Endodermal cell (in vitro differentiated cells): ENCODE results near the gene ZNF765. TPM values are rescaled to one million over a fixed set of nuclear protein-coding genes. Genes with fewer than 3 reads are reported as not detected.
A peak's percentile ranks its signal among the peaks of the same experiment; 100 is the strongest.

Experiments
- DNase-seq: peaks from one replicate; pipeline ENCODE4 v3.0.0-alpha.2; 2017
- H3K27ac ChIP-seq: 2 replicates; pipeline ENCODE4 v1.5.1; 2013; ENCODE audit warnings: mild to moderate bottlenecking, low read depth, low read length, moderate library complexity
- H3K27me3 ChIP-seq: 2 replicates; pipeline ENCODE4 v1.6.1; 2013; ENCODE audit warnings: mild to moderate bottlenecking, low read length, moderate library complexity; ENCODE audit not compliant: insufficient read depth, control insufficient read depth, poor library complexity, severe bottlenecking
- H3K36me3 ChIP-seq: 2 replicates; pipeline ENCODE4 v1.7.0; 2013; ENCODE audit warnings: mild to moderate bottlenecking, low read length, moderate library complexity; ENCODE audit not compliant: control insufficient read depth, insufficient read depth
- H3K4me1 ChIP-seq: one replicate; pipeline ENCODE4 v1.7.0; 2013; ENCODE audit warnings: low read length; ENCODE audit not compliant: control insufficient read depth, insufficient read depth
- H3K4me3 ChIP-seq: 2 replicates; pipeline ENCODE4 v1.5.1; 2013; ENCODE audit warnings: mild to moderate bottlenecking, low read length, moderate library complexity
- H3K9ac ChIP-seq: 2 replicates; pipeline ENCODE4 v1.6.1; 2013; ENCODE audit warnings: mild to moderate bottlenecking, low read length, moderate library complexity; ENCODE audit not compliant: poor library complexity, severe bottlenecking; ENCODE audit errors: extremely low read depth
- H3K9me3 ChIP-seq: 2 replicates; pipeline ENCODE4 v1.6.1; 2013; ENCODE audit warnings: mild to moderate bottlenecking, low read length, moderate library complexity; ENCODE audit not compliant: control insufficient read depth
- H3K27ac Mint-ChIP-seq: 2 replicates; pipeline ENCODE4 v1.8.0; 2020; ENCODE audit warnings: mixed read lengths
- H3K27me3 Mint-ChIP-seq: 2 replicates; pipeline ENCODE4 v1.8.0; 2021; ENCODE audit warnings: mild to moderate bottlenecking, mixed read lengths; ENCODE audit not compliant: insufficient read depth
- H3K36me3 Mint-ChIP-seq: 2 replicates; pipeline ENCODE4 v1.8.0; 2020; ENCODE audit warnings: low read depth, mixed read lengths
- H3K4me1 Mint-ChIP-seq: 2 replicates; pipeline ENCODE4 v1.8.0; 2020; ENCODE audit warnings: mixed read lengths
- H3K4me3 Mint-ChIP-seq: 2 replicates; pipeline ENCODE4 v1.8.0; 2020; ENCODE audit warnings: mild to moderate bottlenecking, moderate library complexity, mixed read lengths
- H3K9me3 Mint-ChIP-seq: 2 replicates; pipeline ENCODE4 v1.8.0; 2020; ENCODE audit warnings: mild to moderate bottlenecking, mixed read lengths
- WGBS, 2 experiments: methylation state at CpG; one replicate each; pipeline versions ENCODE4 v1.1.5 to v1.1.7; 2013; ENCODE audit warnings: missing lambda C conversion rate in 2 of 2, mixed read lengths in 1 of 2; ENCODE audit not compliant: insufficient coverage in 1 of 2, insufficient read length in 1 of 2; 5-methylcytosine and 5-hydroxymethylcytosine counted together
- long read RNA-seq, 4 experiments: library from polyadenylated mRNA in 2 of 4; library from RNA in 1 of 4; library from capped mRNA in 1 of 4; stranded (forward) in 3 of 4; unstranded in 1 of 4; transcript quantifications; one replicate each; pipeline ENCODE4 v2.0.0, GENCODE V29; 2020 to 2021; ENCODE audit warnings: inconsistent platforms in 1 of 4
- polyA plus RNA-seq, 2 experiments: library from polyadenylated mRNA; stranded (reverse); fragments of 50-300 nt; gene quantifications; one replicate each; pipeline ENCODE4 v1.2.3, GENCODE V29; 2013
- total RNA-seq, 2 donors: library from RNA; stranded (reverse); fragmentation: NEBNext Ultra II Directional in 1 of 2; extraction: Animal tissue kit (Norgen Biotek cat#: 25700) in 1 of 2; gene quantifications; 2 replicates in 1 of 2; 3 replicates in 1 of 2; pipeline ENCODE4 v1.2.1, GENCODE V29; 2021
- TF ChIP-seq, protein P1 (sequence below): fragments of 200-600 bp; sonication (generic); conservative IDR thresholded peaks from 2 replicates; pipeline ENCODE4 v1.5.0; 2021; ENCODE audit warnings: antibody characterized with exemption, mild to moderate bottlenecking

Gene ZNF765
- 10 to 100 TPM; 30.1 to 35.9 TPM for total RNA-seq
- polyA plus RNA-seq (2013, experiment 1 of 2) = 9.0 TPM
- polyA plus RNA-seq (2013, experiment 2 of 2) = 10.7 TPM
- long read RNA-seq, experiment 1, full-length matches to known transcripts = 1 of 8 reads
- long read RNA-seq, experiment 1, partial matches to known transcripts = 0 of 8 reads
- long read RNA-seq, experiment 1, other reads (novel, unspliced or antisense) = 7 of 8 reads
- long read RNA-seq, experiment 2, full-length matches to known transcripts = 19 of 158 reads
- long read RNA-seq, experiment 2, partial matches to known transcripts = 10 of 158 reads
- long read RNA-seq, experiment 2, other reads (novel, unspliced or antisense) = 129 of 158 reads
- long read RNA-seq, experiment 3, full-length matches to known transcripts = 65 of 235 reads
- long read RNA-seq, experiment 3, partial matches to known transcripts = 35 of 235 reads
- long read RNA-seq, experiment 3, other reads (novel, unspliced or antisense) = 135 of 235 reads
- long read RNA-seq, experiment 4, full-length matches to known transcripts = 5 of 9 reads
- long read RNA-seq, experiment 4, partial matches to known transcripts = 4 of 9 reads
- long read RNA-seq, experiment 4, other reads (novel, unspliced or antisense) = 0 of 9 reads

GRCh38 chr19:53394974-53395839 is at the start of gene ZNF765:
Gene ZNF765, plus strand, starts transcription at chr19:53395149. Its CDS starts 2,867 bp downstream, at chr19:53398016.
- Histone ChIP-seq H3K4me1 (no peaks in the 10 kb centered on the region), H3K27ac (peak within 1 kb of the TSS; percentile 86), H3K9me3 (peaks cover 11% of the 10 kb centered on the region), H3K9ac (peak within 1 kb of the TSS; percentile 75), H3K27me3 (no peaks in the 10 kb centered on the region), H3K36me3 (peaks cover 22% of the 10 kb centered on the region), H3K4me3 (peak within 1 kb of the TSS; percentile 96)
- DNase-seq = peak; percentile 98
- H3K4me1 Mint-ChIP-seq = peaks cover 22% of the 10 kb centered on the region
- H3K27me3 Mint-ChIP-seq = no peaks in the 10 kb centered on the region
- WGBS, 2 experiments = 0% methylated on average over 18 to 58 of the region's 58 CpGs
- peaks cover 10% of the 10 kb centered on the region for H3K9me3 Mint-ChIP-seq
- H3K4me3 Mint-ChIP-seq = peak within 1 kb of the TSS; percentile 98
- H3K36me3 Mint-ChIP-seq = peaks cover 20% of the 10 kb centered on the region
- peak within 1 kb of the TSS; percentile 97 for H3K27ac Mint-ChIP-seq
- TF ChIP-seq, protein P1, sequence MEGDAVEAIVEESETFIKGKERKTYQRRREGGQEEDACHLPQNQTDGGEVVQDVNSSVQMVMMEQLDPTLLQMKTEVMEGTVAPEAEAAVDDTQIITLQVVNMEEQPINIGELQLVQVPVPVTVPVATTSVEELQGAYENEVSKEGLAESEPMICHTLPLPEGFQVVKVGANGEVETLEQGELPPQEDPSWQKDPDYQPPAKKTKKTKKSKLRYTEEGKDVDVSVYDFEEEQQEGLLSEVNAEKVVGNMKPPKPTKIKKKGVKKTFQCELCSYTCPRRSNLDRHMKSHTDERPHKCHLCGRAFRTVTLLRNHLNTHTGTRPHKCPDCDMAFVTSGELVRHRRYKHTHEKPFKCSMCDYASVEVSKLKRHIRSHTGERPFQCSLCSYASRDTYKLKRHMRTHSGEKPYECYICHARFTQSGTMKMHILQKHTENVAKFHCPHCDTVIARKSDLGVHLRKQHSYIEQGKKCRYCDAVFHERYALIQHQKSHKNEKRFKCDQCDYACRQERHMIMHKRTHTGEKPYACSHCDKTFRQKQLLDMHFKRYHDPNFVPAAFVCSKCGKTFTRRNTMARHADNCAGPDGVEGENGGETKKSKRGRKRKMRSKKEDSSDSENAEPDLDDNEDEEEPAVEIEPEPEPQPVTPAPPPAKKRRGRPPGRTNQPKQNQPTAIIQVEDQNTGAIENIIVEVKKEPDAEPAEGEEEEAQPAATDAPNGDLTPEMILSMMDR = peak; percentile 71

DNA sequence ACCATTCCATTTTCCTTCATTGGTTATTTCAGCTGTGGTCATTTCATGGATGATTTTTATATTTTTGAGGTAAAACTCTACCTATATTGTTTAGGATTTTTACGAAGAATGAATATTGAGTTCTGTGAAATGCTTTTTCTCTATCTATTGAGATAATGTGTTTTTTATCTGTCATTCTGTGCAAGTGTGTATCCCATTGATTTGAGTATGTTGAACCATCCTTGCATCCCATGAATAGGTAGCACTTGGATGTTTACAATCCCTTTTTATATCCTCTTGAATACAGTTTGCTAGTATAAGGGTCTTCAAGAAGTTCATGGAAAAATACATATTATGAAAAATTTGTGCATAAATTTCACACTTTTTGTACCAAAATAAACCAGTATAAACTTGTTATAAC is 39.2 kb upstream of the ZNF765 start:
- no peak overlapping the region for H3K4me3 Mint-ChIP-seq
- no peak for DNase-seq
- H3K4me3 ChIP-seq = peak overlapping the region; percentile 43
- H3K27me3 Mint-ChIP-seq = peaks cover 2% of the 10 kb centered on the region
- H3K36me3 ChIP-seq = peaks cover 45% of the 10 kb centered on the region
- TF ChIP-seq, protein P1 = no peak
- H3K36me3 Mint-ChIP-seq = peaks cover 60% of the 10 kb centered on the region
- no peak overlapping the region for H3K27ac Mint-ChIP-seq
- no peak overlapping the region for H3K27ac ChIP-seq
- 92% methylated on average over 1 of the region's 1 CpG; no CpG with 5 or more reads in 1 of the 2 experiments for WGBS, 2 experiments
- no peaks in the 10 kb centered on the region for H3K4me1 ChIP-seq
- H3K27me3 ChIP-seq = no peaks in the 10 kb centered on the region
- no peaks in the 10 kb centered on the region for H3K4me1 Mint-ChIP-seq
- H3K9me3 Mint-ChIP-seq = peaks cover 92% of the 10 kb centered on the region
- no peak overlapping the region for H3K9ac ChIP-seq
- H3K9me3 ChIP-seq = peaks cover 68% of the 10 kb centered on the region
